SK-N-MC (cell line): ENCODE data around the gene DMRTC2.

Experiments
- DNase-seq: peaks from one replicate; pipeline ENCODE4 v3.0.0-alpha.2; 2011; ENCODE audit warnings: low read depth, low spot score
- H3K27ac ChIP-seq: fragments of 200-600 bp; sonication (generic); 2 replicates; pipeline ENCODE4 v1.5.1; 2016; ENCODE audit warnings: mixed run types
- H3K36me3 ChIP-seq: fragments of 200-600 bp; sonication (generic); 2 replicates; pipeline ENCODE4 v1.6.1; 2017; ENCODE audit warnings: antibody characterized with exemption, low read length, mixed read lengths; ENCODE audit not compliant: insufficient read depth
- H3K4me3 ChIP-seq: fragments of 200-600 bp; sonication (generic); 2 replicates; pipeline ENCODE4 v1.5.1; 2016
- H3K9ac ChIP-seq: fragments of 200-600 bp; sonication (generic); 2 replicates; pipeline ENCODE4 v1.8.0; 2017; ENCODE audit warnings: mixed run types, mixed read lengths; ENCODE audit not compliant: insufficient read length
- H3K9me3 ChIP-seq: fragments of 200-600 bp; sonication (generic); 2 replicates; pipeline ENCODE4 v1.6.1; 2017; ENCODE audit warnings: low read depth, mild to moderate bottlenecking, antibody characterized with exemption, low read length, moderate library complexity, mixed read lengths
- EZH2 ChIP-seq: fragments of 200-600 bp; sonication (generic); IDR thresholded peaks from one replicate; pipeline ENCODE4 v1.6.1; 2017; ENCODE audit warnings: antibody characterized with exemption
- FOXP2 ChIP-seq: optimal IDR thresholded peaks from 2 replicates; pipeline ENCODE3; 2011; ENCODE audit warnings: mild to moderate bottlenecking, moderate library complexity; ENCODE audit not compliant: insufficient read depth; ENCODE audit errors: extremely low read length, control extremely low read depth
- POLR2AphosphoS5 ChIP-seq: IDR thresholded peaks from 2 replicates; pipeline ENCODE4 v1.6.1; 2012; ENCODE audit warnings: mild to moderate bottlenecking, low read depth, low read length, borderline replicate concordance

Gene DMRTC2

GRCh38 chr19:41888926-41889325, 44.1 kb downstream of the DMRTC2 start:
- H3K27ac ChIP-seq = no peak overlapping the region
- DNase-seq = no peak
- H3K4me3 ChIP-seq = no peak overlapping the region
- peaks cover 19% of the 10 kb centered on the region; the same call in 1 of the 2 replicates for H3K36me3 ChIP-seq
- TF ChIP-seq FOXP2 = no peak
- no peak for TF ChIP-seq POLR2AphosphoS5
- TF ChIP-seq EZH2 = no peak
- H3K9ac ChIP-seq = no peak overlapping the region
- H3K9me3 ChIP-seq = no peaks in the 10 kb centered on the region

GRCh38 chr19:41889896-41890295, 45.1 kb downstream of the DMRTC2 start:
- Histone ChIP-seq H3K27ac (no peak overlapping the region), H3K9ac (no peak overlapping the region), H3K4me3 (no peak overlapping the region), H3K36me3 (peaks cover 21% of the 10 kb centered on the region; the same call in 1 of the 2 replicates), H3K9me3 (no peaks in the 10 kb centered on the region)
- TF ChIP-seq EZH2 (no peak), POLR2AphosphoS5 (no peak), FOXP2 (no peak)
- no peak for DNase-seq

GRCh38 chr19:41890936-41891335, 46.1 kb downstream of the DMRTC2 start:
- H3K27ac ChIP-seq = no peak overlapping the region
- H3K9ac ChIP-seq = no peak overlapping the region
- H3K9me3 ChIP-seq = no peaks in the 10 kb centered on the region
- DNase-seq = no peak
- TF ChIP-seq EZH2 = no peak
- TF ChIP-seq FOXP2 = no peak
- TF ChIP-seq POLR2AphosphoS5 = no peak
- no peak overlapping the region for H3K4me3 ChIP-seq
- peaks cover 30% of the 10 kb centered on the region; the same call in 1 of the 2 replicates for H3K36me3 ChIP-seq

GRCh38 chr19:41892173-41892902, 47.5 kb downstream of the DMRTC2 start:
- no peak overlapping the region for H3K9ac ChIP-seq
- no peak overlapping the region for H3K27ac ChIP-seq
- TF ChIP-seq POLR2AphosphoS5 = no peak
- no peak for TF ChIP-seq EZH2
- no peak for TF ChIP-seq FOXP2

GRCh38 chr19:41893899-41894298, 49.1 kb downstream of the DMRTC2 start:
- Histone ChIP-seq H3K9me3 (no peaks in the 10 kb centered on the region), H3K27ac (no peak overlapping the region), H3K9ac (no peak overlapping the region), H3K36me3 (peaks cover 34% of the 10 kb centered on the region; the same call in 1 of the 2 replicates), H3K4me3 (no peak overlapping the region)
- TF ChIP-seq EZH2 (no peak), POLR2AphosphoS5 (no peak), FOXP2 (no peak)
- no peak for DNase-seq

More at GRCh38 chr19:41892173-41892902, 47.5 kb downstream of the DMRTC2 start:
- no peaks in the 10 kb centered on the region for H3K9me3 ChIP-seq
- no peak overlapping the region for H3K4me3 ChIP-seq
- peaks cover 30% of the 10 kb centered on the region; the same call in 1 of the 2 replicates for H3K36me3 ChIP-seq
- no peak for DNase-seq

GRCh38 chr19:41894350-41894749, 49.5 kb downstream of the DMRTC2 start:
- TF ChIP-seq POLR2AphosphoS5 (no peak), FOXP2 (no peak), EZH2 (no peak)
- H3K9me3 ChIP-seq = no peaks in the 10 kb centered on the region
- no peak overlapping the region for H3K4me3 ChIP-seq
- H3K9ac ChIP-seq = no peak overlapping the region
- no peak for DNase-seq
- peaks cover 29% of the 10 kb centered on the region; the same call in 1 of the 2 replicates for H3K36me3 ChIP-seq
- no peak overlapping the region for H3K27ac ChIP-seq

- peaks cover 34% of the 10 kb centered on the region for H3K36me3 ChIP-seq
- H3K9me3 ChIP-seq = no peaks in the 10 kb centered on the region
- H3K27ac ChIP-seq = no peak overlapping the region
- DNase-seq = no peak
- TF ChIP-seq EZH2 (no peak), POLR2AphosphoS5 (no peak), FOXP2 (no peak)
- H3K4me3 ChIP-seq = no peak overlapping the region
- H3K9ac ChIP-seq = no peak overlapping the region
Measured at GRCh38 chr19:41895745-41896580, 51.1 kb downstream of the DMRTC2 start.

- TF ChIP-seq POLR2AphosphoS5 (no peak), FOXP2 (no peak), EZH2 (no peak)
- no peak overlapping the region for H3K4me3 ChIP-seq
- H3K36me3 ChIP-seq = peaks cover 37% of the 10 kb centered on the region
- H3K9me3 ChIP-seq = no peaks in the 10 kb centered on the region
- H3K9ac ChIP-seq = no peak overlapping the region
- DNase-seq = no peak
- no peak overlapping the region for H3K27ac ChIP-seq
Measured at GRCh38 chr19:41896581-41896942, 51.7 kb downstream of the DMRTC2 start.

- DNase-seq = no peak
- no peak overlapping the region for H3K4me3 ChIP-seq
- H3K9ac ChIP-seq = no peak overlapping the region
- no peak overlapping the region for H3K27ac ChIP-seq
- TF ChIP-seq POLR2AphosphoS5 = no peak
- TF ChIP-seq FOXP2 = no peak
- no peak for TF ChIP-seq EZH2
- H3K9me3 ChIP-seq = no peaks in the 10 kb centered on the region
- peaks cover 44% of the 10 kb centered on the region for H3K36me3 ChIP-seq
Measured at GRCh38 chr19:41897181-41897580, 52.3 kb downstream of the DMRTC2 start.
